Muscle of arm (tissue), 14 donors: ENCODE results near the gene ABHD15. TPM values are rescaled to one million over a fixed set of nuclear protein-coding genes. Genes with fewer than 3 reads are reported as not detected.
A peak's percentile ranks its signal among the peaks of the same experiment; 100 is the strongest.

Source experiments
- DNase-seq: peaks from one replicate; pipeline ENCODE4 v3.0.0-alpha.2; 2013
- long read RNA-seq, 11 donors: transcript quantifications; one replicate each; lab custom pipeline, GENCODE V29; 2026
- polyA plus RNA-seq, 12 donors: library from polyadenylated mRNA; unstranded; fragments of 120-200 nt; gene quantifications; one replicate each; pipeline ENCODE4 v1.2.1, GENCODE V29; 2013; ENCODE audit not compliant: insufficient read length in 12 of 12

The ABHD15 gene, protein sequence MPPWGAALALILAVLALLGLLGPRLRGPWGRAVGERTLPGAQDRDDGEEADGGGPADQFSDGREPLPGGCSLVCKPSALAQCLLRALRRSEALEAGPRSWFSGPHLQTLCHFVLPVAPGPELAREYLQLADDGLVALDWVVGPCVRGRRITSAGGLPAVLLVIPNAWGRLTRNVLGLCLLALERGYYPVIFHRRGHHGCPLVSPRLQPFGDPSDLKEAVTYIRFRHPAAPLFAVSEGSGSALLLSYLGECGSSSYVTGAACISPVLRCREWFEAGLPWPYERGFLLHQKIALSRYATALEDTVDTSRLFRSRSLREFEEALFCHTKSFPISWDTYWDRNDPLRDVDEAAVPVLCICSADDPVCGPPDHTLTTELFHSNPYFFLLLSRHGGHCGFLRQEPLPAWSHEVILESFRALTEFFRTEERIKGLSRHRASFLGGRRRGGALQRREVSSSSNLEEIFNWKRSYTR
- 1 to 10 TPM in 10 of 12 donors, not detected in 2; 3.4 to 5.5 (median 4.2) TPM for polyA plus RNA-seq
- long read RNA-seq, donor 1, transcript ABHD15-201 (2 exons, 3,592 nt) = major isoform, 8 of 84 reads
- long read RNA-seq, donor 1, partial matches to known transcripts = 43 of 84 reads
- long read RNA-seq, donor 1, other reads (novel, unspliced or antisense) = 33 of 84 reads
- long read RNA-seq, donor 2, partial matches to known transcripts = 0 of 1 reads
- long read RNA-seq, donor 2, other reads (novel, unspliced or antisense) = 0 of 1 reads
- long read RNA-seq, donor 3, partial matches to known transcripts = 0 of 1 reads
- long read RNA-seq, donor 3, other reads (novel, unspliced or antisense) = 0 of 1 reads
- long read RNA-seq, donor 4 = 0 reads
- long read RNA-seq, donor 5, partial matches to known transcripts = 91 of 92 reads
- long read RNA-seq, donor 5, other reads (novel, unspliced or antisense) = 0 of 92 reads
- long read RNA-seq, donor 6 = 0 reads
- long read RNA-seq, donor 7, partial matches to known transcripts = 0 of 1 reads
- long read RNA-seq, donor 7, other reads (novel, unspliced or antisense) = 0 of 1 reads
- long read RNA-seq, donor 8, partial matches to known transcripts = 46 of 48 reads
- long read RNA-seq, donor 8, other reads (novel, unspliced or antisense) = 0 of 48 reads
- long read RNA-seq, donor 9, partial matches to known transcripts = 46 of 46 reads
- long read RNA-seq, donor 9, other reads (novel, unspliced or antisense) = 0 of 46 reads
- long read RNA-seq, donor 10 = 0 reads
- long read RNA-seq, donor 11, partial matches to known transcripts = 16 of 17 reads
- long read RNA-seq, donor 11, other reads (novel, unspliced or antisense) = 0 of 17 reads

DNA sequence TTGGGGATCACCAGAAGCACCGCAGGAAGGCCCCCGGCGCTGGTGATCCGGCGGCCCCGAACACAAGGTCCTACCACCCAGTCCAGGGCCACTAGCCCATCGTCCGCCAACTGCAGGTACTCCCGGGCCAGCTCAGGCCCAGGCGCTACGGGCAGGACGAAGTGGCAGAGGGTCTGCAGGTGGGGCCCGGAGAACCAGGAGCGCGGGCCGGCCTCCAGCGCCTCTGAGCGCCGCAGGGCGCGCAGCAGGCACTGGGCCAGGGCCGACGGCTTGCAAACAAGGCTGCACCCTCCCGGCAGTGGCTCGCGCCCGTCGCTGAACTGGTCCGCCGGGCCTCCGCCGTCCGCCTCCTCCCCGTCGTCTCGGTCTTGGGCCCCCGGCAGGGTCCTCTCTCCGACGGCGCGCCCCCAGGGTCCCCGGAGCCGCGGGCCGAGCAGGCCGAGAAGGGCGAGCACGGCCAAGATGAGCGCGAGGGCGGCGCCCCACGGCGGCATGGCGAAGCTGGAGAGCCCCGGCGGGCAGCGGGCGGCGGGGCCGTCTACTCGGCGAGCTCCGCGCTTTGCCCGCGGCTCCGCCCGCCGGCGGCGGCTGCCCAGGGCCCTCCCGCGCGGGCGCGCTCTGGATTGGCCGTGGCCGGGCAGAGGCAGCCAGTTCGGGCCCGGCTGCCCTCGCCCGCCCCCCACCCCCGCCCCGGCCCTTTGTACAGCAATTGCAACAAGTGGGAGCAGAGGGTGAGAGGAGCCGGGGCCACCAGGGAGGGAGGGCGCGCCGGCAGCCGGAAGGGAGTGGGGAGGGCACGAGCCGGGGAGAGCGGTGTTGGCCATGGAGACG, at the start of gene ABHD15:
Gene ABHD15 (minus strand): TSS at position 565 of the 831 bp plus-strand sequence. CDS start 71 bp downstream, at position 494.
- DNase-seq = no peak

DNA sequence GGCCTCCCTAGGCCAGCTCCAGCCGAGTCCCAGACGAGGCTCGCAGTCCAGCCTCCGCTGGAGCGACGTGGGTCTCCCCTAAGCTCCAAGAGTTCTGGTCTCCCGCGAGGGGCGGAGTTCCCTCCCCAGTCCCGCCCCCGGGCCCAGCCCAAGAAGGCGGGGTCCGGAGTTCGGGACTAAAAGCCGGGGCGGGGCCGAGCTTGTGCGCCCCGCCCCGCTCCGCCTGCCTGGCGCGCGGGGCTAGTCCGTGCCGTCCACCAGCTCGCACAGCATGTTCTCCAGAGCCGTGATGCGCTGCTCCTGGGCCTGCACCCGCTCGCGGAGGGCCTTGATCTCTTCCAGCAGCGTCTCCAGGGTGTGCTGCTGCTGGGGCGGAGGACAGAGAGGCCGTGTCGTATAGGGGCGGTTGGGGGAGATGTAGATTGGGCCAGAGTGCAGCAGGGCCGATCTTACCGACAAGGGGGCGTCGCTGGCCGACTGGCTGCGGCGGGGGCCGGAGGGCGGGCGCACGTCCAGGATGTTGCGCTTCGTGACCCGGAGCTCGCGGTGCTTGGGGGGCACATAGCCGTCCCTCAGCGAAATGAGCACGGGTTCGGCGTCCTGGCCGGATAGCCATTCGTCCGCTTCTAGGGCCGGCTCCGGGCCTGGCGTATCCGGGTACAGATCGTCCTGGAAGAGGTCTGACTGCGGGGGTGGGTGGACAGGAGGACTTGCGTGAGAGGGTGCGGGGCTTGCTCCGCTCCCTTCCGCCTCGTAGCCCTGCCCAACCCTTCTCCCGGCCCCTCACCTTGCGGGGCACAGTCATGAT, 48.9 kb upstream of the ABHD15 start:
- peak; percentile 89 for DNase-seq

DNA sequence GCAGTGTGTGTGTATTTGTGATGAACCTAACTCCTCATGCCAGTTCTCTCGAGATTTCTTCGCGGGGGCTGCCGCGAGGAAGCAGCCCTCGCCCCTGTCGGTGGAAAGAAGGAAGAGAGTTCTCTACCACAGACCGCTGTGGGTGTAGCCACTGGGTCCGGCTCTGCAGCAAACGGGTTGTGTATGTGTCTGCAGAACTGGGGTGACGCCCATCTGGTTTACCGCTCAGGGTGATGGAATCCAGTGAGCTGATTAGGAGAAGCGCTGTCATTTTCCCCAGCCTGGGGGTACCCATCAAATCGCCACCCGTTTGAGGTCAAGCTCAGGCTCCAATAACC, 48.2 kb upstream of the ABHD15 start:
- peak; percentile 34 for DNase-seq

DNA sequence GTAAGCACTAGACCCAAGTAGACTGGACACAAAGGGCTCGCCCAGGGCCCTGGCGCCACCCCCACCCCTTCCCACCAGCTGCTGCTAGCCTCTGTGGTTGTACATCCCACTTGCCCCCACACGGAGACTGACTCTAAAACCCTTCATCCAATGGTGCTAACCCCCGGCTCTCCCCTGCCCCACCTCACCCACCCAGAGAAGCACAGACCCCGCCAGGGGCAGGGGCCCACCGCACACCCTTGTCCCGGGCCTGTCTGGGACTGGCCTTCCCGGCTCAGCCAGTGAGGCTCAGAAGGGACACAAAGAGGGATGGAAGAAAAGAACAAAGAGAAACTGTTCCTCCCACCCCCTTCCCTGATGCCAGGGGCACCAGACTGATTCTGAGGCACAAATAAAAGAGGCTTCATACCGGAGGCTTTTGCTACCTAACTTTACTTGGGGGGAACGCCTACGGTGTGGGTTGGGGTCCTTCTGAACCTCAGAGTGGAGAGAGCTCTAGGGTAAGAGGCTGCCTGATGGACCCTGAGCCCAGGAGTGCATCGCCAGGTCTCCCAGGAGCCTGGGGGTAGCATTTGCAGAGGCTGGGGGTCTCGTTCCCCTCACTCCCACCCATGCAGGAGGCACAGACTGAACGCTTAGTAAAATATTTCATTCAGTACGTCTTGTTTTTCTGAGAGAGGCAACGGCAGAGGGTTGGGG, 47.7 kb upstream of the ABHD15 start:
- no peak for DNase-seq

DNA sequence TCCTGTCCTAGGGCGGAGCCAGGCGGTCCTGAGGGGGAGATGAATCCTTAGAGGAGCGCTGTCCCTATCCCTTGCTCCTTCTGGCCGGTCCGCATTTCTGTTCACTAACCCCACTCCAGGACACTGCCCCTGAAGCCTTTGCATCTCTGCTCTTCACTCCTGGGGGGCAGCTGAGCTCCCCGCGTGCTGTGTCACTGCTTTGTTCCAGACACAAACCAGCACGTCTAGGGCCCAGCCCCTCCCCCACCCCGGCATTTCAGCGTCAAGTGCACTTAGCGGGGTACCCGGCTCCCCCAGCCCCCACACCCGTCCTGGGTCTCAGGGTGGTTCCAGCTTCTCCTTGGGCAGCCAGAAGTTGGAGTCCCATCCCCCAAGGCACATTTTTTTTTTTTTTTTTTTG, 47.0 kb upstream of the ABHD15 start:
- no peak for DNase-seq

DNA sequence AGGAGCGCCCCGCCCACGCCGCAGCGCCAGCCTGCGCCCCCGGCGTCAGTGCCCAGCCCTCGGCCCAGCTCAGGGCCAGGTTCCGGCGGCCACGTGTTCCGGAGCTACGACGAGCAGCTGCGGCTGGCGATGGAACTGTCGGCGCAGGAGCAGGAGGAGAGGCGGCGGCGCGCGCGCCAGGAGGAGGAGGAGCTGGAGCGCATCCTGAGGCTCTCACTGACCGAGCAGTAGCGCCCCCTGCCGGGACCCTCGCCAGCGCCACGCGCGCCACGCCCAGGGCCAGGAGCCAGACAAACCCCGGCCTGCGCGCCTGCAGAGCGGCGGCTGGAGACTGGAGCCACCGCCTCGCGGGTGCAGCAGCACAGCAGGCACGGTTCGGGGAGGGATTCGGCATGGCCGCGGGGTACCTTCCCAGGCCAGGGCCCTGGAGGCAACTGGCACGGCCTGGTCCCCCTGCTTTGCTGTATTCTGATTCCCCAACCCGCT, 46.6 kb upstream of the ABHD15 start:
- DNase-seq = peak; percentile 95

DNA sequence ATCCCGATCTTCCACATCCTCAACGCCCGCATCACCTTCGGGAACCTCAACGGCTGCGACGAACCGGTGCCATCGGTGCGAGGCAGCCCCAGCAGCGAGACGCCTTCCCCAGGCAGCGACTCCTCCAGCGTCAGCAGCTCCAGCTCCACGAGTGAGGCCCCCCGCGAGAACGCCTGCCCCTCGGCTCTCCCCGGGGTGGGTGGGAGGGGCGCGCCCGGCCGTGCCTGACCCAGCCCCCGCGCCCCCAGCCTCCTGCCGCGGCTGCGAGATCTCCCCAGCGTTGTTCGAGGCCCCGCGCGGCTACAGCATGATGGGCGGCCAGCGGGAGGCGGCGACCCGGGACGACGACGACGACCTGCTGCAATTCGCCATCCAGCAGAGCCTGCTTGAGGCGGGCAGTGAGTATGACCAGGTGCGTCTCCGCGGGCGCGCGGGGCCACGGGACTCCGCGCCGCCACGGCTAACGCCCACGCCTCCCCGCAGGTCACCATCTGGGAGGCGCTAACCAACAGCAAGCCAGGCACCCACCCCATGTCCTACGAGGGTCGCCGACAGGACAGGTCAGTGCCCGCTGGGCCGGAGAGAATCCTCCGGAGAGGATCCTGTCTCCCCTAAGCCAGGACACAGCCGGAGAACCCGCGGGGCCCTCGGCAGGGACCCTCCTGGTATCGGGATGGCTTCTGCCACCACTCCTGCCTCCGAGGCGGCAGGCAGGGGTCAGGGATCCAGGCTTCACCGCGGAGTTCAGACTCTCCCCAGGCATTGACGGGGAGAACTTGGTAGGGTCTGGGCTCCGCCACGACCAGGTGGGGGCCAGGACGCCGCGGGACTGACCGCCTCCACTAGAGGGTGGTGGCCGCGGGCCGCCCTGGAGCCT, 45.8 kb upstream of the ABHD15 start:
- DNase-seq = no peak

DNA sequence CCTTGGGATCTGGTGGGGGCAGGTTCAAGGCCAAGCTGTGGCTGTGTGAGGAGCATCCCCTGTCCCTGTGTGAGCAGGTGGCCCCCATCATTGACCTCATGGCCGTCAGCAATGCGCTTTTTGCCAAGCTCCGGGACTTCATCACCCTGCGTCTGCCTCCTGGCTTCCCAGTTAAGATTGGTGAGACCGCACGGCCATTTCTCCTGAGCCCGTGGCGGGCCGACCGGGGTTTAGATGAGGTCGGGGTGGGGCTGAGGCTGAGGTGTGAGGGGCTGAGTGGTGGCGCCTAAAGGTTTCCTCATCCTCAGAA, 45.2 kb upstream of the ABHD15 start:
- no peak for DNase-seq

DNA sequence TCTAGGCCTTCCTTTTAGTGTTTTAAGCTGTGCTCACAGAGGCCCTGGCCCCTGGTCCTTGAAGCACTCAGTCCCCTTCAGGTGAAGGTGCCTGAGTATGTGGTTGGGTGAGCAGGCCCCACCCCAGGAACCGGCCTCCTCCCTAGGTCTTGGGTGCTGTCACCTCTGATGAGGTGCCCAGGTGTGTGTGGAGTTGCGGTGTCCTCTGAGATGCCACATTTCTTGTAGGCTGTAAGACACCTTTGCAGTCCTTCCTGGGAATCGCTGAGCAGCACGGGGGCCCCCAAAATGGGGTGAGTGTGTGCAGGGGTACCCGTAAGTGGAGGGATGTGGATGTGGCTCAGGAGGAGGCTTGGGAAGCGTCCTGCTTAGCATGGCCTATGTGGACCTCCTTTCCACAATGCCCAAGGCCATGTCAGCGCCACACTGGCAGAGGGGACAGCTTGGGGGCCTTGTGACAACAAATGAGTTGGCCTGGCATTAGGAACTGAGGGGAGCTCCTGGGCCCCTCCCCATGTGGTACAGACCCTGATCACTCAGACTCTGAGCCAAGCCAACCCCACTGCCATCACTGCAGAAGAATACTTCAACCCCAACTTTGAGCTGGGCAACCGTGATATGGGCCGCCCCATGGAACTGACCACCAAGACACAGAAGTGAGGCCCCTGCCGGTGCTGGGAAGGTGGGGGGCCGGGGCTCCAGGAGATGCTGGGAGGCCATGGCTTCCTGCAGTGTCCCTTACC, 44.7 kb upstream of the ABHD15 start:
- DNase-seq = no peak

DNA sequence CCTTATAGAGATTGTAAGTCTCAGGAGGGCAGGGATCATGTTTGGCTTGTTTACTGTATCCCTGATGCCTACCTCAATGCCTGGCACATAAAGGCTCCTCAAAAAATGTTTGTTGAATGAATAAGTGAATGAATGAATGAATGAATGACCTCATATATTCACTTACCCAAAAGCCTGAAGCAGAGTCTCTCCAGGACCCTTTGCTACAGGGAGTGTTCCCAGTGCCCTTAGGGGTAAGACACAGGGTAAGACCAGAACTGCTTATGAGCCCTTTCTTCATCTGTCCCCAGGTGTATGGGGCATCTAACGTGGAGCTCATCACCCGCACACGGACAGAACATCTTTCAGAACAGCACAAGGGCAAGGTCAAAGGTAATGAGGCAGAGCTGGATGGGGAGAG, 43.6 kb upstream of the ABHD15 start:
- DNase-seq = no peak

DNA sequence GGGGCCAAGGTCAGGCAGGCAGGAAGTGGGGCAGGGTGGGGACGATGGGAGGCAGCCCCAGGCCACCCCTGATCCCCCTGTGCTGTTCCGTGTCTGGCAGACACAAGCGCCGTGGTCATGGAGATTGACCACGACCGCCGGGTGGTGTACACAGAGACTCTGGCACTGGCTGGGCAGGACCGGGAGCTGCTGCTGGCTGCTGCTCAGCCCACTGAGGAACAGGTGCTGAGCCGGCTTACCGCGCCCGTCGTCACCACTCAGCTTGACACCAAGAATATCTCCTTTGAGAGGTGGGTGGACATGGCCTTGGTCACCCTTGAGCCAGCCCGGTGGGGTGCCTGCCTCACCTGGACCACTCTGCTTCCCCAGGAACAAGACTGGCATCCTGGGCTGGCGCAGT, 42.1 kb upstream of the ABHD15 start:
- DNase-seq = no peak

DNA sequence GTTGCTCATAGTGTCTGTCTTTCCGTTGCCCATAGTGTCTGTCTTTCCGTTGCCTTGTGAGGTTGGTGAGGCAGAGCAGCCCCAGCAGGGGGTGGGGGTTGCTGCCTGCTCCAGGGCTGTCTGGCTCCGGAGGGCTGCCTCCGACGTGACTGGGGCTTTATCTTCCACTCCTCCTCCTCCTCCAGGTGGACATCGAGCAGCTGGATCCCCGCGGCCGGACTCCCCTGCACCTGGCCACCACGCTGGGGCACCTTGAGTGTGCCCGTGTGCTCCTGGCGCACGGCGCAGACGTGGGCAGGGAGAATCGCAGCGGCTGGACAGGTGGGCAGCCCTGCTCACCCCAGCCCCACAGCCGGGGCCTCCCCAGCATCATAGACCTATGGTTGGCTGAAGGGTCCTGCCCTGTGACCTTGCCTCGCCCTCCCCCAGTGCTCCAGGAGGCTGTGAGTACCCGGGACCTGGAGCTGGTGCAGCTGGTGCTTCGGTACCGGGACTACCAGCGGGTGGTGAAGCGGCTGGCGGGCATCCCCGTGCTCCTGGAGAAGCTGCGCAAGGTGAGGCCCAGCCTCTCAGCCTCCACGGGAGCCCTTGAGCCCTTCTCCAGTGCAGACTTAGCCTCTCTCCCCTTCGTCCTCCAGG, 40.8 kb upstream of the ABHD15 start:
- DNase-seq = no peak

DNA sequence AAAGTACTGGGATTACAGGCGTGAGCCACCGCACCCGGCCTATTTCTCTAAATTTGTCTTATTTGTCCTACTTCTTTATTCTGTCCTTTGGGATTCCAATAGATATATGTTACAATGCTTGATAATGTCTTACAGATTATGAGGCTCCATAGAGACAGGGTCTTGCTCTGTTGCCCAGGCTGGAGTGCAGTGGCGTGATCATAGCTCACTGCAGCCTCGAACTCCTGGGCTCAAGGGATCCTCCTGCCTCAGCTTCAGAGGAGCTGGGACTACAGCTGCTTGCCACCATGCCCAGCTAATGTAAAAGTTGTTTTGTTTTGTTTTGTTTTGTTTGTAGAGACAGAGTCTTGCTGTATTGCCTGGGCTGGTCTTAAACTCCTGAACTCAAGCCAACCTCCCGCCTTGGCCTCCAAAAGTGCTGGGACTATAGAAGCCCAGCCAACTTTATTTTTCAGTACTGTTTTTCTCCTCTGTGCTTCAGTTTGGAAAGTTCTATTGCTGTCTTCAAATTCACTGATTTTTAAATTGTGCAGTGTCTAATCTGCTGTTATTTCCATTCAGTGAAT, 36.4 kb upstream of the ABHD15 start:
- DNase-seq = peak; percentile 79

DNA sequence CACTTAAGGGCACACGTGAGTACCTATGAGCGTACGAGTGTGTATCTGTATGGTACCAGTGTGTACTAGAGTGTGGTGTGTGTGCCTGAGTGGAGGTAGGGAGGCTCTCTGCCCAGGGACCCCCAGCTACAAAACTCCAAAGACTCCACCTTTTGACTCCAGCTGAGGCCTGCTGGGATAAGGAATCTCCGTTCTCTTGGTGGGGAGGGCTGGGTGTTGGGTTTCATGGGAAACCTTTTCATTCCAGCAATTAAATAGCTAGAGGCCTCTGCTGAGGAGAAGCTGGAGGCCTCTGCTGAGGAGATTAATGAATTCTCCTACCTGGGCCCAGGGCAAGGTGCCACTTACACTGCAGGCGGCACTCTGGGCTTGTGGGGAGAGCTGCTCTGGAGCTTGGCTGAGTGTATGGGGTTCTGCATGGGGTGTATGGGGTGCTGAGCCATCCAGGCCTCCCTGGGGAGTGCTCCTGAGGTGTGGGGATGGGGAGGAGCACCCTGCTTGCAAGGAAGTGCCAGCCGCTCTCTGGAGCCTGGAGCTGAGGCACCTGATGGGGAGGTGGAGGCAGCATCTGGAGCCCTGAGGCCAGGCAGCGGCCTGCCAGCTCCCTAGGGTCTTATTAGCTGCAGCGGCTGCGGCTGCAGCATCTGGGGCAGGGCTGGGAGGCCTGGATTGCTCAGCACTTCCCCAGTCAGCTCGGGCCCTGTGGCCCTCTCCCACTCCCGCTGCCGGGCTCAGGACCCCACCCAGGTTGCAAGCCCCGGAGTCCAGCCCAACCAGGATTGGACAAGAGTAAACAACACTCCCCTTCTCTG, 30.7 kb upstream of the ABHD15 start:
- no peak for DNase-seq

DNA sequence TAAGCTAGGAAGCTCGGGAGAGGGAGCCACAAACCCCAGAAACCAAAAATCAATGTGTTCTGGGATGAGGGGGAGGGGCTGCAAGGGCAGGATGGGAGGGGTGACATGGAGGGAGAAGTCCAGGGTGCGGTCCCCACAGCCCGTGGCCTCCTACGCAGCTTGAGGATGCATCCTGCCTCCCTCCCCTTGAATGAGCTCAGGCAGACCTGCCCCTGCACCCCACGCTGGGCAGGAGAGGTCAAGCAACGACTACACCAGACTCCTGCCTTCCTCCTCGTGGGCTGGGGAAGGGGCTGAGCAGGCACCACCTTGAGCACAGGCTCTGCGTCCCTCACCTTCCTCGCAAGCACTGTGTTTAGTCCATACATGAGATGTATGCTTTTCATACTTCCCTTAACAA, 30.0 kb upstream of the ABHD15 start:
- DNase-seq = no peak
